Measurements from ENCODE around the gene DHDDS.
A peak's percentile ranks its signal among the peaks of the same experiment; 100 is the strongest.

Gene DHDDS

GRCh38 chr1:26419494-26419893, 12.6 kb upstream of the DHDDS start:
- DNase-seq: no peak

- no peak for DNase-seq
These were observed 2.4 kb upstream of the DHDDS start for GRCh38 chr1:26429721-26430120.

GRCh38 chr1:26432793-26433192, 672 bp downstream of the DHDDS start:
- no peak for DNase-seq

- DNase-seq: no peak
These were observed 2.1 kb downstream of the DHDDS start for GRCh38 chr1:26434161-26434752.

DNA sequence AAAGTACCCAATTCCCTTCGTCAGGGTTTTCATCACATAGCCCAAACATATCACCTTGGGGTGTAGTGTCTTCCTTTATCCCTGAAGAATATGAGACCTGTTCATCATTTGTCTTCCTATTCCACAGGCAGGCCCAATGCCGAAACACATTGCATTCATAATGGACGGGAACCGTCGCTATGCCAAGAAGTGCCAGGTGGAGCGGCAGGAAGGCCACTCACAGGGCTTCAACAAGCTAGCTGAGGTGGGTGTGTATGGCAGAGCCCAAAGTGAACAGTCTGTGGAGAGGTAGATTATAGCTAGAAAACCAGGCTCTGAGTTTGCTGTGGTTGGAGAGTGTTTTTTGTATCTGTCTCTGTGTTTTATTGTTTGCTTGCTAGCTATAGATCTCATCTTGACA, 5.9 kb downstream of the DHDDS start:
- no peak for DNase-seq

DNA sequence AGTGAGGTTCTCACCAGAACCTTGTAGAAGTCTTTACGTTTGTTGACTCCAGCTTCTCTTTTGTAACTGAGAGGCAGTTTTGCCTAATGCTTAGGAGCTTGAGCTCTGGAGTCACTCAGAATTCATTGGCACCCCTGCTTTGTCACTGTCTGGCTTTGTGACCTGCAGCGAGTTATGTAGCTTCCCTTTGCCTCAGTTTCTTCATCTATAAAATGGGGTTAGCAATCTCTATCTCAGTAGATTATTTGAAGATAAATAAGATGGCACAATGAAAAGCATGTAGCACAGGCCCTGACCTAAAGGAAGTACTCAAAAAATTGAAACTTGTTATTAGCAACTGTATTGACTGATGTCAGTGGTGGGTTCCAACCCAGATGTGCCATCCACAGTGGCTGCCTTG, 8.1 kb downstream of the DHDDS start:
- no peak for DNase-seq

- no peak for DNase-seq
These were observed 17.7 kb downstream of the DHDDS start for GRCh38 chr1:26449868-26450267.

GRCh38 chr1:26450908-26451307, 18.8 kb downstream of the DHDDS start:
- DNase-seq: no peak

GRCh38 chr1:26452459-26453183, 20.5 kb downstream of the DHDDS start:
- no peak for DNase-seq

DNA sequence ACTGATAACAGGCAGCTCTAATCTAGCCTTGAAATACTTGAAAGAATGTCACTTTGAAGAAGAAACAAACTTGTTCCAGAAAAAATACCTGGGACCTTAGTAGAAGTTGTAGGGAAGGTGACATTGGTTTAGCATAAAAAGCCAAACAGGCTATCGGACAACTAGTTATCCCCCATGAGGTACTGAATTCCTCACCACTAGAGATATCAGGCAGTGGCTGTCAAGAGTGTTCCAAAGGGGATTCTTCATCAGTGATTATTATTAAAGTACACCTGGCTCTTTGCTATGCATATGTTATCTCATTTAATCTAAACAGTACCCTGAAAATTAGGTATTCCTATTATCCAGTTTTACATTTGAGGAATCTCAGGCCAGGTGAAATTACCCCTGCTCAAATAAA, 27.0 kb downstream of the DHDDS start:
- DNase-seq: no peak

DNA sequence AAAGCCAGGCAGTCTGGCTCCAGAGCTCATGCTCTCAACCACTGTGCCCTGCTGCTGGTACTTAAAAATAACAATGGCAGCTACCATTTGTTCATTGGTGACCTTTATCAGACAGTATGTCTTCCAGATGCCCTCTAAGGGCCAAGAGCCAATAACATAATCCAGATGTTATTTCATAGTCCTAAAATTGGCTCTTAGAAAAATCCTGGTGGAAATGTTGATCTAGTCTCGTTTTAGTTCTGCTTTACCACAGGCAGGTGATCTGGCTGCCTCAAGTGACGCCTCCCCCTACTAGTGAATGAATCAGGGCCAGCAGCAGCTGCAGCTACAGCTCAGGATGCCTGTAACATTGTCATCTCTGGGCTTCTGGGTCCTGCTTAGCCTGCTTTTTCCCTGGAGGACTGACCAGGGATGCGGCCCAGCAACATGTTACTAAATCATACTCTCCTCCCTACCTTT, 27.5 kb downstream of the DHDDS start:
- no peak for DNase-seq

DNA sequence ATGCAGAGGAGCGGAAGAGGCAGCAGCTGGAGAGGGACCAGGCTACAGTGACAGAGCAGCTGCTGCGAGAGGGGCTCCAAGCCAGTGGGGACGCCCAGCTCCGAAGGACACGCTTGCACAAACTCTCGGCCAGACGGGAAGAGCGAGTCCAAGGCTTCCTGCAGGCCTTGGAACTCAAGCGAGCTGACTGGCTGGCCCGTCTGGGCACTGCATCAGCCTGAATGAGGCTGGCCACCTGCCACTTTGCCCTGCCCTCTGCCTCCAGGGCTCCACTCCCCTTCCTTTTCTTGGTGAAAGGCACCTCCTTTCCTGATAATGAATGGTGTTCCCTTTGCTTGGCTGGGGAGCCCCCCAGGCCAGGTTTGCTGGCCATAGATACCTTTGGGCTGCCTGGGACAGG, 36.8 kb downstream of the DHDDS start:
- no peak for DNase-seq

DNA sequence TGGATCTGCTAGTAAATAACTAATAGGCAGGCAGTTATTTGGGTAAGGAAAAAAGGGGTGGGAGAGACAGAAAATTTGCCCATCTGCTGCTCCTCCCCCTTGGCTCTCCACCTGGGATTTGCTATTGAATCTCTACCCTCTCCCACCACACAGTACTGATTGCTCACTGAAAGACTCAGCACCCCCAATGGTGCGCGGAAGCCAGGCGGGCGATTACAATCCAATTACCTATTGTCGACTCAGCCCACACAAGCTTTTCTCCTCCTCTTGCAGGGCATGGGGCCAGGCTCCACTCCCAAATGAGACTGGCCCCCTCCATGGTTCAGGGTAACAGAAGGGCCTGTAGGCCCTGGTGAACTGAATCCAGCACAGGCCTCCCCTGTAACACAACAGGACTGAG, 37.4 kb downstream of the DHDDS start:
- DNase-seq: no peak

DNA sequence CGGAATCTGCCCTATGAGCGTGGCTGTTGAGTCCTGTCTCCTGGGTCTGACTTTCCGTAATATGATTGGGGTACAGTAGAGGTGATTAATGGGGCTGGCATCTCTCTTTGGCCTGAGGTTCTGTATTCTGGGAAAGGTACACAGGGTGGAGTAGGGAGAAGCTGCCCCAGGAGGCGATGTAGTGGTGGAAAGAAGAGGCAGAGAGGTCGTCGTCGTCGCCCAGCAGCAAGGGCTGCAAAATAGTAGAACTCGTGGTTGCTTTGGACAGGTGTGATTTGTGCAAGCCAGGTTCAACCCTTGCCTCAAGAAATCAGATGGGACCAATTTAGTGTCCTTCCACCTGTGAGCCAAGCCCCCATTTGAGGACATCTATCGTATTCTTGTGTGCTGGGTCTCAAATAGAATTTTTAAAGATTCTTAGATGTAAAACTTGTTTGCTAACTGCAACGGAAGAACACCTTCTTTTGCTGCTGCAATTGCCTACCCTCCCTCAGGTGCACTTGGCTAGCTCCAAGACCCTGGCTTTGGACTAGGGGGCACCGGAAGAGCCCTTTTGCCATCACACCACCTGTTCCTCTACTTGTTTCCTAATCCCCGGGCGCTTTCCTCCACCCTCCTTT, 38.9 kb downstream of the DHDDS start:
- no peak for DNase-seq

DNA sequence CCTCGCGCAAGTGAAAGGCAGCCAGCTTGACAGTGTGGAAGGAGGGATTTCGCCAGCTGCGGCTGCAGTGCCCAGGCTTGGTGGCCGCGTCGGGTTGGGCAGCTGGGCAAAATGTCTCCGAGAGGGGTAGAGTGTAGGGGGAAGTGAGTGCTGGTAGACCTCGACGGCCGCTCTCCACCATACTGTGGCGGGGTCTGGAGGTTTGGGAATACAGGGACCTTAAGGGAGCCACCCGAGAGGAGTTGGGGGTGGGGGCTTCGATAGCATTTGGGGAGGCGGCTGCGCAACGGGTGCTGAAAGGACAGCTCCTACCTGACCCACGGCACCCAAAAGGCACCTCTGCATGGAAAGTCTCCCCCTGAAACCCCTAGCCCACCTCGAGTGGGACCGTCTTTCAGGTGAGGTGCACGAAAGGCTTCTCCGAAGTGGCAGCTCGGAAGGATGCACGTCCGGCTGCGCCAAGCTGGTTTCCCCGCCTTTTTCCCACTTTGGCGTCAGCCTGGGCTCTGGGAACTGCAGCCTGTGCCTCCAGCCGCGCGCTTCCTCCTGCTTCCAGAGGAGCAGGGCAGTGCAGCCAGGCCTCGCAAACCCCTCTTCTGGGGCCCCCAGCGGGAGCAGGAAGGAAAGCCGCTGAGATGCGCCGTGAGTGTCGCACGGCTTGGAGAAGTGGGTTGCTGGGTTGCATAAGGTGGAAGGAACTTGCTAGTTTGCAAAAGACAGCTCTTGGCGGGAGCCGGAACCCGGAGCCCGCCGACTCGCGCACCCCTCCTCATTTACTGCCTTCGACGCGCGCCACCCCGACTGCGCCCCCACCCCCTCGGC, 39.6 kb downstream of the DHDDS start:
- no peak for DNase-seq

DNA sequence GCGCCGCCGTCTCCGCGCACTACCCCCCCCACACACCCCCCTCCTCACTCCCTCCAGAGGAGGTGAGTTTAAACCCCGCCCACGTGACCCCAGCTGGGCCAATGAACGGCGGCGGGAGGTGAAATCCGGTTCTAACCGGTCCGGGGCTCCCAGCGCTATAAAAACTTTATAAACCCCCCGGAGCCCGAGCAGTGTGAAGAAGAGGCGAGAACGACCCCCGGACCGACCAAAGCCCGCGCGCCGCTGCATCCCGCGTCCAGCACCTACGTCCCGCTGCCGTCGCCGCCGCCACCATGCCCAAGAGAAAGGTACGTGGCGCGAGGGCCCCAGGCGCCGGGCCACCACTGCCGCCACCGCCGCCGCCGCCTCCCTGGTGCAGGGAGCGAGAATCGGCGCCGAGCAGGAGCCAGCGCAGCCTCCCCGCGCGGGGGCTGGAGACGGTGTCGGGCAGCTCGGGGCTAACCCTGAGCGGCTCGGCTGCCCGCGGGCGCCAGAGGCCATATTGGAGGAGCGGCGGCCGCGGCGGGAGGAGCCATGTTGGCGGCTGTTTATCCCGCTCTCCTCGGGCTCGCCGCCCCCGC, 40.3 kb downstream of the DHDDS start, which contains the start of gene HMGN2:
TSS of gene HMGN2 (plus strand) at position 121 of the 581 bp plus-strand sequence. CDS start at position 294, 173 bp downstream.
- no peak for DNase-seq

GRCh38 chr1:26472901-26473845, 41.1 kb downstream of the DHDDS start:
- peak; percentile 88 for DNase-seq

GRCh38 chr1:26474818-26475217, 42.7 kb downstream of the DHDDS start:
- DNase-seq: no peak

GRCh38 chr1:26475989-26476388, 43.9 kb downstream of the DHDDS start:
- no peak for DNase-seq

DNA sequence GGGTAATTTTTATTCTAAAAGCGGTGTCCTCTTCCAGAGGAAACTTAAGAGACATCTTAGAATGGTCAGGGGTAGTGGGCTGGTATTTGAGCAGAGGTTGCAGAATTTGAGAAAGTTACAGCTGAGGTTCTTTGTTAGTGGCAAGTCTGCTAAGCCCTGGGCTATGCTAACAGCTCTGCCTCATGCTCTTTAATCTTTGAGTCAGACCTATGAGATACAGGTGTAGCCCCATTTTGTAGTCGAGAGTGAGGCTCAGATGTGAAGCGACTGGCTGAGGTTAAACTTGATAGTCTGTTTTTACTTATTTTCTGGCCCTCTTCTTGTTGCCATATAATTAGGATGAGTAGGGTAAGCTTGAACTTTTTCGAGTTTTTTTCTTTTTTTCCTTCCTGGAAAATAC, 44.8 kb downstream of the DHDDS start:
- no peak for DNase-seq

DNA sequence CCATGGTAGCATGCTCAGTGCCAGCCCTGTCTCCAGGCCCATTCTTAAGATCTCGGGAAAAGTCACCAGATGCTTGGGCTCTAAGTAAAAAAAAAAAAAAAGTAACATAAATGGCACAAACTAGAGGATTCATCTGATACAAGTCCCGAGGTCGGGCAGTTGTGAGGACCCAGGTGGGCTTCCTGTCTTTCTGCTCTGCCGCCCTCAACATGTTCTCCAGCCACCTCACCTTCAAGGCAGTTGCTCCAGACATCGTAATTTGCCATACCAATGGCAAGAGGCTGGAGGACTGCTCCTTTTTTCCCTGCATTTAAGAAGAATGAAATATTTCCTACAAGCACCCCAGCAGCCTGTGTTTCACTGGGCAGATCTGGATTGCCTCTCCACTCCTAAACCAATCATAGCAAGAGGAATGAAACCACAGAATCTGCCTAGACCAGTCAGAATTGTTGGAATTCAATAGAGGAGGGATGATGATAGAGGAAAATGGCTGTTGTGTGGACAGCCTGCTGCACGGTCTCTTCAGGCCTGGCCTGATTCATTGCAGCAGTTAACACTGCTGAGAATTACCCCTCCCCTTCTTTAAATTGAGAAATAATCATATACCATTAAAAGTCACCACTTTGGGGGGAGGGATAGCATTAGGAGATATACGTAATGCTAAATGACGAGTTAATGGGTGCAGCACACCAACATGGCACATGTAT, 45.5 kb downstream of the DHDDS start:
- DNase-seq: no peak

All from cortex of kidney (tissue), 1 donor.